D721Med (cell line): ENCODE data around the gene CARD10.
A peak's percentile ranks its signal among the peaks of the same experiment; 100 is the strongest.

ENCODE experiments used
- DNase-seq: peaks from one replicate; pipeline ENCODE4 v3.0.0; 2011; ENCODE audit warnings: low spot score; ENCODE audit not compliant: insufficient read length
- FAIRE-seq: peaks from 2 replicates; lab custom pipeline; 2011; peaks lifted over from hg19 to GRCh38; lab: Jason Lieb, UNC
- CTCF ChIP-seq: IDR thresholded peaks from 2 replicates; pipeline ENCODE4 v1.5.1; 2012; ENCODE audit warnings: mild to moderate bottlenecking, control low read depth; ENCODE audit not compliant: insufficient read depth; ENCODE audit errors: missing control alignments

CARD10 gene

GRCh38 chr22:37519268-37520195 is at the start of gene CARD10:
Gene CARD10 (minus strand): TSS chr22:37519415. CDS start chr22:37519200, 215 bp downstream.
- DNase-seq (no peak), FAIRE-seq (no peak)
- no peak for TF ChIP-seq CTCF

- FAIRE-seq (no peak), DNase-seq (no peak)
- TF ChIP-seq CTCF, result no peak
These were observed 49.3 kb upstream of the CARD10 start for GRCh38 chr22:37568448-37569008.

GRCh38 chr22:37568012-37568411 is 48.8 kb upstream of the CARD10 start:
- TF ChIP-seq CTCF, result no peak
- FAIRE-seq, result no peak
- no peak for DNase-seq

- TF ChIP-seq CTCF, result peak; percentile 77
- DNase-seq (peak; percentile 79), FAIRE-seq (no peak)
These were observed 47.9 kb upstream of the CARD10 start for GRCh38 chr22:37566903-37567798.

- DNase-seq (no peak), FAIRE-seq (no peak)
- TF ChIP-seq CTCF, result no peak
These were observed 47.2 kb upstream of the CARD10 start for GRCh38 chr22:37566329-37566837.

- no peak for TF ChIP-seq CTCF
- no peak for DNase-seq
- no peak for FAIRE-seq
These were observed 46.6 kb upstream of the CARD10 start for GRCh38 chr22:37565830-37566229.
